GM23338 (cell line): Measurements from ENCODE around the gene GABRR2.

Source experiments
- CTCF ChIP-seq, 2 experiments: fragments of 200-600 bp in 1 of 2; sonication (generic) in 1 of 2; conservative IDR thresholded peaks; 2 replicates each; pipeline versions ENCODE4 v1.5.1 to v1.6.1; 2016 to 2017; ENCODE audit warnings: antibody characterized with exemption in 2 of 2, low read depth in 2 of 2, mild to moderate bottlenecking in 2 of 2, moderate library complexity in 1 of 2
- EZH2 ChIP-seq: fragments of 200-600 bp; sonication (generic); IDR thresholded peaks from one replicate; pipeline ENCODE4 v1.8.0; 2017; ENCODE audit warnings: antibody characterized with exemption, mild to moderate bottlenecking, low read depth; ENCODE audit not compliant: unreplicated experiment
- EZH2phosphoT487 ChIP-seq: fragments of 200-600 bp; sonication (generic); IDR thresholded peaks from one replicate; pipeline ENCODE4 v1.8.1; 2018; ENCODE audit warnings: antibody characterized with exemption; ENCODE audit not compliant: unreplicated experiment
- JUNB ChIP-seq: IDR thresholded peaks from one replicate; pipeline ENCODE4 v1.6.1; 2016; ENCODE audit warnings: antibody characterized with exemption; ENCODE audit not compliant: unreplicated experiment
- POLR2AphosphoS5 ChIP-seq: IDR thresholded peaks from 2 replicates; pipeline ENCODE4 v1.6.1; 2016; ENCODE audit warnings: antibody characterized with exemption, low read depth
- REST ChIP-seq: IDR thresholded peaks from one replicate; pipeline ENCODE4 v1.6.1; 2018; ENCODE audit warnings: antibody characterized with exemption; ENCODE audit not compliant: unreplicated experiment
- STAT1 ChIP-seq: IDR thresholded peaks from one replicate; pipeline ENCODE4 v1.6.1; 2016; ENCODE audit warnings: antibody characterized with exemption; ENCODE audit not compliant: unreplicated experiment
- ZNF114 ChIP-seq: fragments of 250-450 bp; sonication (Bioruptor Pico); IDR thresholded peaks from 2 replicates; pipeline ENCODE4 v1.5.0; 2020; ENCODE audit warnings: mild to moderate bottlenecking, moderate library complexity

GRCh38 chr6:89267918-89268317 is 47.2 kb downstream of the GABRR2 start:
- no peak for TF ChIP-seq EZH2
- TF ChIP-seq CTCF (conservative IDR thresholded peaks at IDR 0.05; ENCODE audit: low read depth in 2 of 2), result no peak
- no peak for TF ChIP-seq POLR2AphosphoS5
- TF ChIP-seq JUNB, result no peak
- no peak for TF ChIP-seq EZH2phosphoT487
- no peak for TF ChIP-seq REST
- TF ChIP-seq STAT1, result no peak
- no peak for TF ChIP-seq ZNF114
